Endothelial cell of umbilical vein (primary cell): ENCODE measurements around the gene PSMC1.

Experiments
- CTCF ChIP-seq, 2 donors: IDR thresholded peaks; 1 replicate in 1 of 2; 2 replicates in 1 of 2; pipeline ENCODE4 v1.5.1; 2011; ENCODE audit warnings: low read length in 2 of 2, mild to moderate bottlenecking in 2 of 2, moderate library complexity in 2 of 2, control low read depth in 1 of 2, inconsistent platforms in 1 of 2, low read depth in 1 of 2; ENCODE audit not compliant: insufficient read depth in 1 of 2; ENCODE audit errors: extremely low read depth in 1 of 2
- EZH2 ChIP-seq: IDR thresholded peaks from 2 replicates; pipeline ENCODE4 v1.6.1; 2012; ENCODE audit warnings: borderline replicate concordance, low read depth, mild to moderate bottlenecking, moderate library complexity, low read length, inconsistent platforms; ENCODE audit not compliant: severe bottlenecking
- GATA2 ChIP-seq: IDR thresholded peaks from 2 replicates; pipeline ENCODE4 v1.7.0; 2011; ENCODE audit warnings: low read depth, mild to moderate bottlenecking, moderate library complexity, mixed read lengths, low read length; ENCODE audit not compliant: insufficient read length, insufficient read depth
- POLR2A ChIP-seq: IDR thresholded peaks from 2 replicates; pipeline ENCODE4 v1.6.1; 2012; ENCODE audit warnings: low read depth, mild to moderate bottlenecking, control low read depth, low read length
- POLR2AphosphoS5 ChIP-seq: IDR thresholded peaks from 2 replicates; pipeline ENCODE4 v1.6.1; 2012; ENCODE audit warnings: low read depth, mild to moderate bottlenecking, control low read depth, low read length, moderate library complexity; ENCODE audit not compliant: insufficient read depth

- TF ChIP-seq POLR2A (no peak), CTCF (IDR thresholded peaks at IDR 0.05; ENCODE audit: extremely low read depth in 1 of 2, insufficient read depth in 1 of 2, low read depth in 1 of 2, low read length in 2 of 2) (no peak), POLR2AphosphoS5 (no peak), GATA2 (no peak), EZH2 (no peak)
Measured at GRCh38 chr14:90319634-90320541, 63.5 kb downstream of the PSMC1 start.
